ENCODE results near the gene MORN3. TPM values are rescaled to one million over a fixed set of nuclear protein-coding genes. Genes with fewer than 3 reads are reported as not detected.

MORN3 gene
- total and polyA plus RNA-seq, 2 of the 8 experiments (the other 6 are each of a cell fraction or from before 2014, with no cell fraction given): 0.39 to 0.93 TPM

DNA sequence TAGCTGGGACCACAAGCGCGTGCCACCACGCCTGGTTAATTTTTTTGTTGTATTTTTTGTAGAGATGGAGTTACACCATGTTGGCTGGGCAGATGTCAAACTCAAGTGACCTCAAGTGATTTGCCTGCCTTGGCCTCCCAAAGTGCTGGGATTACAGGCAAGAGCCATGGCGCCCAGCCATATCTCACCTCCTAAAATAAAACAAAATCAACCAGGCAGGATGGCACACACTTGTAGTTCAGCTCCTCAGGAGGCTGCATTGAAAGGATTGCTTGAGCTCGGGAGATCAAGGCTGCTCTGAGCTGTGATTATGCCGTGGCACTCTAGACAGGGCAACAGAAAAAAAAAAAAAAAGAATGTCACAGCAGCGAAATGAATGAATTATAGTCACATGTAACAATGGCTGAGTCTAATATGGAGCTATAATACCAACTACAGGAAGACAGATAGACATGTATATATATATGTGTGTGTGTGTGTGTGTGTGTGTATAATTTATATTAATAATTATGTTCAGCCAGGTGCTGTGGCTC is 23.8 kb upstream of the MORN3 start:
- H4K8ac ChIP-seq (ENCODE audit: extremely low read depth, insufficient read depth, low read length): no peak overlapping the region
- FAIRE-seq (no peak), DNase-seq (ENCODE audit: low read depth in 1 of 2, low spot score in 2 of 2) (no peak)
- no peak overlapping the region for H2BK12ac ChIP-seq (ENCODE audit: low read depth, low read length)
- H3K4me2 ChIP-seq (ENCODE audit: insufficient read depth in 1 of 2, low read depth in 2 of 2, low read length in 2 of 2): no peak overlapping the region
- POLR2A ChIA-PET (ENCODE audit: partially characterized antibody): interaction anchor here (0.7 to 1.7 kb wide), 2 partner anchors 19 to 156 kb away, joined by 3 to 5 read pairs; no protein-coding TSS in a partner anchor
- H2BK120ac ChIP-seq (replicated peaks; ENCODE audit: low read depth, low read length): no peak overlapping the region
- no peak overlapping the region for H3K27ac ChIP-seq (ENCODE audit: low read depth, low read length)
- H3K4me3 ChIP-seq (ENCODE audit: extremely low read depth in 1 of 4, insufficient read depth in 2 of 4, low read depth in 3 of 4, low read length in 4 of 4): no peak overlapping the region
- no peak overlapping the region for H3K56ac ChIP-seq (replicated peaks; ENCODE audit: insufficient read length, low read depth, low read length)
- H3K79me2 ChIP-seq (ENCODE audit: control insufficient read depth in 1 of 2, insufficient read depth in 2 of 2, low read length in 2 of 2): no peaks in the 10 kb centered on the region
- H3K9ac ChIP-seq (replicated peaks in 1 of 4; ENCODE audit: extremely low read depth in 1 of 4, low read depth in 3 of 4, low read length in 3 of 4): no peak overlapping the region
- H2AK5ac ChIP-seq (ENCODE audit: low read depth, low read length): no peak overlapping the region
- CTCF ChIA-PET (ENCODE audit: partially characterized antibody): interaction anchor here (0.7 to 2.8 kb wide), 10 partner anchors 9 to 209 kb away, joined by 3 to 30 read pairs (median 4); partner anchors contain the start of genes RHOF and TMEM120B
- no peak overlapping the region for H2AFZ ChIP-seq (ENCODE audit: low read length)
- no peak overlapping the region for H3K23ac ChIP-seq (ENCODE audit: insufficient read length)
- 92% methylated on average over 4 of the region's 7 CpGs; no CpG with 5 or more reads in 1 of the 2 experiments for WGBS, 2 experiments (ENCODE audit: extremely low coverage in 1 of 2, insufficient coverage in 1 of 2, insufficient read length in 1 of 2, insufficient replicate concordance in 2 of 2, low coverage in 1 of 2, low lambda C conversion rate in 2 of 2, missing lambda C conversion rate in 1 of 2)
- no peaks in the 10 kb centered on the region for H4K20me1 ChIP-seq (replicated peaks in 1 of 2; ENCODE audit: control insufficient read depth in 1 of 2, insufficient read depth in 2 of 2, low read length in 2 of 2)
- no peak overlapping the region for H2BK15ac ChIP-seq (ENCODE audit: low read length)
- H3K14ac ChIP-seq (ENCODE audit: insufficient read length): no peak overlapping the region
- H3K4me1 ChIP-seq (replicated peaks in 1 of 4; ENCODE audit: control insufficient read depth in 3 of 4, insufficient read depth in 4 of 4, low read length in 3 of 4): peaks cover 0 to 3% (median 0%) of the 10 kb centered on the region in 4 experiments; a peak in 2 of 7 replicates
- H4K91ac ChIP-seq (replicated peaks; ENCODE audit: insufficient read length, low read length): no peak overlapping the region
- H3K36me3 ChIP-seq (ENCODE audit: control insufficient read depth in 2 of 4, insufficient read depth in 4 of 4, low read length in 3 of 4): no peaks in the 10 kb centered on the region
- no peaks in the 10 kb centered on the region for H3K79me1 ChIP-seq (ENCODE audit: low read depth, low read length)
- H2BK5ac ChIP-seq (ENCODE audit: low read depth, low read length): no peak overlapping the region
- H3K9me3 ChIP-seq (ENCODE audit: insufficient read depth in 2 of 2, low read depth in 1 of 2, low read length in 1 of 2): no peaks in the 10 kb centered on the region
- no peaks in the 10 kb centered on the region for H3K23me2 ChIP-seq (ENCODE audit: low read depth, low read length)
- no peak overlapping the region for H2BK20ac ChIP-seq (ENCODE audit: low read length)
- no peak overlapping the region for H4K5ac ChIP-seq (ENCODE audit: insufficient read length, low read depth, low read length)
- no peaks in the 10 kb centered on the region for H3K27me3 ChIP-seq (replicated peaks in 1 of 4; ENCODE audit: control insufficient read depth in 3 of 4, extremely low read depth in 1 of 4, insufficient read depth in 3 of 4, low read length in 3 of 4)
- no peak overlapping the region for H3K4ac ChIP-seq (replicated peaks; ENCODE audit: insufficient read length, low read depth, low read length)
- no peak overlapping the region for H3K18ac ChIP-seq (ENCODE audit: extremely low read depth, low read length)
- TF ChIP-seq FOSL1 (IDR thresholded peaks at IDR 0.05; ENCODE audit: insufficient read depth, low read depth, low read length) (no peak), POLR2A (IDR thresholded peaks at IDR 0.05; ENCODE audit: control extremely low read depth in 1 of 2, low read depth in 2 of 2, low read length in 2 of 2) (no peak), RBBP5 (IDR thresholded peaks at IDR 0.05; ENCODE audit: borderline replicate concordance, low read depth, low read length) (no peak), TAF7 (optimal IDR thresholded peaks at IDR 0.05; ENCODE audit: borderline replicate concordance, low read depth, low read length) (no peak), EGR1 (IDR thresholded peaks at IDR 0.05; ENCODE audit: borderline replicate concordance, low read depth, low read length) (no peak), RXRA (IDR thresholded peaks at IDR 0.05; ENCODE audit: insufficient read depth, low read depth, low read length) (no peak), TAF1 (IDR thresholded peaks at IDR 0.05; ENCODE audit: low read depth, low read length) (no peak), TCF12 (IDR thresholded peaks at IDR 0.05; ENCODE audit: low read depth, low read length) (no peak), SAP30 (IDR thresholded peaks at IDR 0.05; ENCODE audit: insufficient read depth, insufficient replicate concordance, low read length) (no peak), RFX5 (IDR thresholded peaks at IDR 0.05; ENCODE audit: borderline replicate concordance, low read depth, low read length) (no peak), GTF2F1 (IDR thresholded peaks at IDR 0.05; ENCODE audit: borderline replicate concordance, low read depth, low read length) (no peak), HDAC2 (IDR thresholded peaks at IDR 0.05; ENCODE audit: borderline replicate concordance in 1 of 2, low read depth in 2 of 2, low read length in 2 of 2) (no peak), CREB1 (IDR thresholded peaks at IDR 0.05) (no peak), POLR2AphosphoS5 (IDR thresholded peaks at IDR 0.05; ENCODE audit: low read depth, low read length) (no peak), SP4 (IDR thresholded peaks at IDR 0.05; ENCODE audit: low read length) (no peak)

All from H1 (cell line).